OCI-LY1 (cell line): ENCODE measurements around the gene ENTPD7.

Experiments used
- H2AFZ ChIP-seq: fragments of 200-600 bp; sonication (generic), shearing (Covaris generic); 2 replicates; pipeline ENCODE4 v1.6.0; 2014; ENCODE audit warnings: antibody characterized with exemption, mild to moderate bottlenecking, low read length
- H3F3A ChIP-seq: fragments of 200-600 bp; sonication (generic), shearing (Covaris generic); 2 replicates; pipeline ENCODE4 v1.6.0; 2014; ENCODE audit warnings: mild to moderate bottlenecking, antibody characterized with exemption, low read length, moderate library complexity; ENCODE audit not compliant: insufficient read depth
- H3K27ac ChIP-seq: fragments of 200-600 bp; sonication (generic); 2 replicates; pipeline ENCODE4 v1.5.1; 2014; ENCODE audit warnings: low read length, mixed run types, mild to moderate bottlenecking, low read depth; ENCODE audit not compliant: poor library complexity, severe bottlenecking
- H3K27me3 ChIP-seq: fragments of 200-600 bp; sonication (generic); 2 replicates; pipeline ENCODE4 v1.6.0; 2014; ENCODE audit warnings: antibody characterized with exemption, mild to moderate bottlenecking, low read length, moderate library complexity; ENCODE audit not compliant: insufficient read depth
- H3K36me3 ChIP-seq: fragments of 200-600 bp; sonication (generic); 2 replicates; pipeline ENCODE4 v1.6.1; 2014; ENCODE audit warnings: mild to moderate bottlenecking, antibody characterized with exemption, low read length, moderate library complexity, mixed read lengths; ENCODE audit not compliant: insufficient read depth
- H3K4me1 ChIP-seq: fragments of 200-600 bp; sonication (generic); 2 replicates; pipeline ENCODE4 v1.5.1; 2014; ENCODE audit warnings: mild to moderate bottlenecking, low read length, moderate library complexity; ENCODE audit not compliant: insufficient read depth, severe bottlenecking
- H3K4me2 ChIP-seq: fragments of 200-600 bp; sonication (generic), shearing (Covaris generic); 2 replicates; pipeline ENCODE4 v1.6.1; 2014; ENCODE audit warnings: low read length
- H3K4me3 ChIP-seq: fragments of 200-600 bp; sonication (generic); 2 replicates; pipeline ENCODE4 v1.5.1; 2014; ENCODE audit warnings: low read length, low read depth, mild to moderate bottlenecking, mixed read lengths; ENCODE audit not compliant: poor library complexity, severe bottlenecking
- H3K79me2 ChIP-seq: fragments of 200-600 bp; shearing (Covaris generic); 2 replicates; pipeline ENCODE4 v1.6.1; 2016; ENCODE audit warnings: mixed run types, low read length, mixed read lengths; ENCODE audit not compliant: insufficient read depth
- H3K9ac ChIP-seq: fragments of 200-600 bp; sonication (generic), shearing (Covaris generic); 2 replicates; pipeline ENCODE4 v1.6.1; 2014; ENCODE audit warnings: mild to moderate bottlenecking, low read length, mixed read lengths
- H3K9me2 ChIP-seq: fragments of 200-600 bp; sonication (generic), shearing (Covaris generic); 2 replicates; pipeline ENCODE4 v1.6.1; 2014; ENCODE audit warnings: low read depth, mild to moderate bottlenecking, low read length, mixed read lengths
- H3K9me3 ChIP-seq: fragments of 200-600 bp; shearing (Covaris generic); 2 replicates; pipeline ENCODE4 v1.6.1; 2014; ENCODE audit warnings: low read length, mixed read lengths
- H4K20me1 ChIP-seq: fragments of 200-600 bp; sonication (generic), shearing (Covaris generic); 2 replicates; pipeline ENCODE4 v1.6.0; 2016; ENCODE audit warnings: mild to moderate bottlenecking, low read length; ENCODE audit not compliant: insufficient read depth
- EZH2 ChIP-seq: fragments of 200-600 bp; sonication (generic), shearing (Covaris generic); IDR thresholded peaks from 2 replicates; pipeline ENCODE4 v1.8.0; 2017; ENCODE audit warnings: borderline replicate concordance, mixed run types, mild to moderate bottlenecking, antibody characterized with exemption, low read length, moderate library complexity, mixed read lengths
- TF ChIP-seq, protein P1 (sequence below): fragments of 200-600 bp; sonication (generic), shearing (Covaris generic); IDR thresholded peaks from 2 replicates; pipeline ENCODE4 v1.5.1; 2017; ENCODE audit warnings: mild to moderate bottlenecking, antibody characterized with exemption, low read length, moderate library complexity, mixed read lengths

The ENTPD7 gene

DNA sequence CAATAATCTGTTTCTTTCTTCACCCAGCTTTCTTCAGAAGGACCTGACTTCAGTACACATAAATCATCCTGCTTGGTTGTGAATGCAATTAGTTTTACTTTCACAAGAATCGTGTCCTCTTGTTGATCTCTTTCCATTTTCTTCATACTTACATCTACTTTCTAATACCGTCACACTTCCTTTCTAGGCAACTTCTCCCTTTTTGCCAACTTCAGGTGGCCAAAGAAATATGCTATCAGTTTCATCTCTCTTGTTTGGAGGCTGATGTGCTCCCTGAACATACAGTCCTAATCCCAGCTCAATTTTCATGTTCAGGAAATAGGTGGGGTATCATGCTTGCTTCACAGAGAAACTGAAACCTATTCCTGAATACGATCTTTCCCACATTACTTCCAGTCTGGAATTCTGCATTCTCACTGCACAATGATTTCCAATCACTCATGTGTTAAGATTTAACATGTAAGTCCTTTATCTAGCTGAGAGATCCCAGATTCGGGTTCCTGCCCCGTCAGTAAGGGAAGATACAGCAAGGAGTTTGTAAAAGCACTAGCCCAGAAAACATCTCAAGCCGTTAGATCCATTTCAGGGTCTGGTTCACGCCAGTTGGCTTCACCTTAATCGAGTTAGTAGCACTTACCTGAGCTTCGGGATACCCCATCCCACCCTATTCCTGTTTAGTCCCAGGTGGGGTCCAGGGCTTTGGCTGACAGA is 40.1 kb upstream of the ENTPD7 start:
- Histone ChIP-seq H3K4me3 (peak overlapping the region; percentile 96), H2AFZ (no peak overlapping the region), H3K9ac (peak overlapping the region; percentile 95), H3K4me1 (peaks cover 29% of the 10 kb centered on the region), H4K20me1 (no peaks in the 10 kb centered on the region), H3K9me3 (no peaks in the 10 kb centered on the region), H3K36me3 (no peaks in the 10 kb centered on the region), H3K27ac (peak overlapping the region; percentile 10), H3K27me3 (no peaks in the 10 kb centered on the region), H3K4me2 (peak overlapping the region; percentile 81), H3K79me2 (peaks cover 13% of the 10 kb centered on the region), H3F3A (no peaks in the 10 kb centered on the region), H3K9me2 (no peaks in the 10 kb centered on the region)
- TF ChIP-seq, protein P1, sequence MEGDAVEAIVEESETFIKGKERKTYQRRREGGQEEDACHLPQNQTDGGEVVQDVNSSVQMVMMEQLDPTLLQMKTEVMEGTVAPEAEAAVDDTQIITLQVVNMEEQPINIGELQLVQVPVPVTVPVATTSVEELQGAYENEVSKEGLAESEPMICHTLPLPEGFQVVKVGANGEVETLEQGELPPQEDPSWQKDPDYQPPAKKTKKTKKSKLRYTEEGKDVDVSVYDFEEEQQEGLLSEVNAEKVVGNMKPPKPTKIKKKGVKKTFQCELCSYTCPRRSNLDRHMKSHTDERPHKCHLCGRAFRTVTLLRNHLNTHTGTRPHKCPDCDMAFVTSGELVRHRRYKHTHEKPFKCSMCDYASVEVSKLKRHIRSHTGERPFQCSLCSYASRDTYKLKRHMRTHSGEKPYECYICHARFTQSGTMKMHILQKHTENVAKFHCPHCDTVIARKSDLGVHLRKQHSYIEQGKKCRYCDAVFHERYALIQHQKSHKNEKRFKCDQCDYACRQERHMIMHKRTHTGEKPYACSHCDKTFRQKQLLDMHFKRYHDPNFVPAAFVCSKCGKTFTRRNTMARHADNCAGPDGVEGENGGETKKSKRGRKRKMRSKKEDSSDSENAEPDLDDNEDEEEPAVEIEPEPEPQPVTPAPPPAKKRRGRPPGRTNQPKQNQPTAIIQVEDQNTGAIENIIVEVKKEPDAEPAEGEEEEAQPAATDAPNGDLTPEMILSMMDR: no peak
- TF ChIP-seq EZH2: no peak

DNA sequence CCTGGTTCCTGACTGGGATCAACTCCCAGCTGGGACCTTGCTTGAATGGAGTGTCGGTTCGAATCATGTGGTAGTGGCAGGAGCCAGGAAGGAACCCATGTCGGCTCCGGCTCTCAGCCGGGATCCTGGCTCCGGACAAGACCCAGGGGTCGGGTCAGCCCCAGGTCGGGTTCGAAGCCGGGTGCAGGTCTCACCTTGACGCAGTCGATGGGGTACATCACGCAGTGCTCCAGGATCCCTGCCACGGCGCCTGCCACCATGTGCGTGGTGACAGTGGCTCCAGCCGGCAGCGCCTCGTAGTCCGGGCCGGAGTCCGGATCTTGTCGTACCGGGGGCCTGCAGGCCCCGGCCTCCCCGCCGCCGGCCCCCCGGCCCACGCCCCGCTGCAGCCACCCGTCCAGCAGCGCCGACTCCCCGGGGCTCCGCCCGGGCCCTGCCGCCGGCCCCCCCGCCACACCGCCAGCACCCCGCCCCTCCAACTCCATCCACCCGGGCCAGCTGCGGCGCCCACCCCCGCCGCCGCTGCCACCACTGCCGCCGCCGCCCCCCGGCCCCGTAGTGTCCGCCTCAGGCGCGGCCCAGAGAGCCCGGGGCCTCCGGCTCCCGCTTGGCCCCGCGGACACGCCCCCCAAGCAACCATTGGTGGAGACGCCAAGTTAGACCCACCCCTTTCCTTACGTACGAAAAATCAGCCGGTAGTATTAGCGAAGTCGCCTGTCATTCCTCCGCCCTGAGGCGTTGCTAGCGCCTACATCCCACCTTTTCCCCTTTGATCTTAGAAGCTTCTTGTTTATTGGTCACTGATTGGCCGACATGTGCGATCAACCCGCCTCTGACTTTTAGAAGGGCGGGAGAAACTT is 39.2 kb upstream of the ENTPD7 start, which contains the start of gene SLC25A28:
Gene SLC25A28, minus strand, starts transcription at position 589 of the 860 bp plus-strand sequence. Its CDS starts 104 bp downstream, at position 485.
- Histone ChIP-seq H3K4me3 (peak within 1 kb of the TSS; percentile 96), H3K4me2 (peak within 1 kb of the TSS; percentile 81), H3K36me3 (no peaks in the 10 kb centered on the region), H3K79me2 (peaks cover 13% of the 10 kb centered on the region), H3F3A (no peaks in the 10 kb centered on the region), H3K27me3 (no peaks in the 10 kb centered on the region), H3K27ac (peak within 1 kb of the TSS; percentile 58), H4K20me1 (no peaks in the 10 kb centered on the region), H3K4me1 (peaks cover 29% of the 10 kb centered on the region), H3K9me2 (no peaks in the 10 kb centered on the region), H2AFZ (no peak within 1 kb of the TSS), H3K9me3 (no peaks in the 10 kb centered on the region), H3K9ac (peak within 1 kb of the TSS; percentile 95)
- TF ChIP-seq, protein P1: no peak
- TF ChIP-seq EZH2: no peak

DNA sequence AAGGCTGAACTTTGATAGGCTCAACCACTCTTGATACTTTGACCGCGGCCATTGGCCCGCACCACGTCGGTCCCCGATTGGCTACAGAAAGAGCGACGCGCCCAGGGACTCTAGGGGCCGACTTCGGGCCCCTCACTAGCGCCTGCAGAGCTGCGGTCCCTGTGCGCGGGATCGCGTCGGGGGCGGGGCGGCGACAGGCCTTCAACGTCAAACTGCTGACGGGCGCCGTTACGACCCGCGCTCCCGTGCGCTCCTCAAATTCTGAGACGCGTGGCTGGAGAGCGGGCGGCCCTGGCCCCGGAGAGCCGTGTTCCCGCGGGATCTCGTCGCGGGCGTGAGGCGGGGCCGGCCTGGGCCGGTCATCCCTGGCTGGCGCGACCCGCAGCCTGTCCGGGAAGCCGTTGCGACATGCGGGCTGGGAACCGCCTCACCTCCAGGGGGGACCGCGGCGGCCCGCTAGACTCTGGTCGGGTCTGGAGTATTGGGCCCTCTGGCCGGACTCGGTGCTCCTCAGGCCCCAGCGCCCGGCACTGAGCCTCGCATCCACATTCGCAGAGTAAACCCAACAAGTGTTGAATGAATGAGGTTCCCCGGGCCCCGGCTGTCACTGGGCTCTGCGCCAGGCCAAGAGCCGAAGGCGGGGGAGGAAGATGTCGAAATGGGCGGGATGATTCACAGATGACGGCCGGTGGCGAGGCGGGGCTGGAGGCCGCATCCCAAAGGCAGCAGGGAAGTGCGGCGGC is 38.4 kb upstream of the ENTPD7 start:
- H3K9me2 ChIP-seq: no peaks in the 10 kb centered on the region
- no peaks in the 10 kb centered on the region for H4K20me1 ChIP-seq
- H3F3A ChIP-seq: no peaks in the 10 kb centered on the region
- peak overlapping the region; percentile 85 for H3K9ac ChIP-seq
- H3K4me2 ChIP-seq: peak overlapping the region; percentile 76
- no peaks in the 10 kb centered on the region for H3K9me3 ChIP-seq
- TF ChIP-seq, protein P1: no peak
- TF ChIP-seq EZH2: no peak
- peak overlapping the region; percentile 58 for H3K27ac ChIP-seq
- H2AFZ ChIP-seq: no peak overlapping the region
- no peaks in the 10 kb centered on the region for H3K27me3 ChIP-seq
- H3K4me3 ChIP-seq: peak overlapping the region; percentile 70
- H3K79me2 ChIP-seq: peaks cover 13% of the 10 kb centered on the region
- H3K4me1 ChIP-seq: peaks cover 29% of the 10 kb centered on the region
- no peaks in the 10 kb centered on the region for H3K36me3 ChIP-seq
